ENCODE measurements around the gene ARL11. TPM values are rescaled to one million over a fixed set of nuclear protein-coding genes. Genes with fewer than 3 reads are reported as not detected.

ARL11 gene
- total and polyA plus RNA-seq, 3 donors from 2014 or later, result 0.25 to 0.62 (median 0.47) TPM

DNA sequence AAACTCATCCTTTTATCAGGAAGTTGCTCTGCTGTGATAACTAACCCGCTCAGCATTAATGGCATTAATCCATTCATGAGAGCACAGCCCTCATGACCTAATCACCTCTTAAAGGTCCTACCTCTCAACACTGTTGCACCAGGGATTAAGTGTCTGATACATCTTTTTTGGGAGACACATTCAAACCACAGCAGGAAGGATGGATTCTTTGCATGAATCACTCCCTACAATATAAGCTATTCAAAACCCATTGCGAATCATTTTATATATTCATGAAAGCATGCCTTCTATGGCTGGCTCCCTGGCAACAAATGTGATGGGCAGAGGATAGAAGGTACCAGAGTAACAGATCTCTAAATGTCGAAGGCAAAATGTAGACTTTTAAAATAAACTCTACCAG lies 27.6 kb downstream of the ARL11 start:
- H3K27ac ChIP-seq, result no peak overlapping the region
- H3K27me3 ChIP-seq, result no peaks in the 10 kb centered on the region
- intact Hi-C loops (cut with DNase I; ENCODE audit: low total_unique reads), result loop anchor here (10.0 kb wide), 1 partner anchor 189 kb away; no protein-coding TSS in a partner anchor
- no peak for DNase-seq
- no peaks in the 10 kb centered on the region for H3K36me3 ChIP-seq (ENCODE audit: low read depth, missing control alignments)
- H3K4me1 ChIP-seq, result no peaks in the 10 kb centered on the region
- H3K4me3 ChIP-seq, result no peak overlapping the region
- no peak for TF ChIP-seq POLR2A (IDR thresholded peaks at IDR 0.05)
- TF ChIP-seq, protein P1, sequence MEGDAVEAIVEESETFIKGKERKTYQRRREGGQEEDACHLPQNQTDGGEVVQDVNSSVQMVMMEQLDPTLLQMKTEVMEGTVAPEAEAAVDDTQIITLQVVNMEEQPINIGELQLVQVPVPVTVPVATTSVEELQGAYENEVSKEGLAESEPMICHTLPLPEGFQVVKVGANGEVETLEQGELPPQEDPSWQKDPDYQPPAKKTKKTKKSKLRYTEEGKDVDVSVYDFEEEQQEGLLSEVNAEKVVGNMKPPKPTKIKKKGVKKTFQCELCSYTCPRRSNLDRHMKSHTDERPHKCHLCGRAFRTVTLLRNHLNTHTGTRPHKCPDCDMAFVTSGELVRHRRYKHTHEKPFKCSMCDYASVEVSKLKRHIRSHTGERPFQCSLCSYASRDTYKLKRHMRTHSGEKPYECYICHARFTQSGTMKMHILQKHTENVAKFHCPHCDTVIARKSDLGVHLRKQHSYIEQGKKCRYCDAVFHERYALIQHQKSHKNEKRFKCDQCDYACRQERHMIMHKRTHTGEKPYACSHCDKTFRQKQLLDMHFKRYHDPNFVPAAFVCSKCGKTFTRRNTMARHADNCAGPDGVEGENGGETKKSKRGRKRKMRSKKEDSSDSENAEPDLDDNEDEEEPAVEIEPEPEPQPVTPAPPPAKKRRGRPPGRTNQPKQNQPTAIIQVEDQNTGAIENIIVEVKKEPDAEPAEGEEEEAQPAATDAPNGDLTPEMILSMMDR (IDR thresholded peaks at IDR 0.05), result no peak
- H3K9me3 ChIP-seq, result no peaks in the 10 kb centered on the region
- WGBS, 2 donors, result 81 to 83% methylated on average over 3 of the region's 3 CpGs

DNA sequence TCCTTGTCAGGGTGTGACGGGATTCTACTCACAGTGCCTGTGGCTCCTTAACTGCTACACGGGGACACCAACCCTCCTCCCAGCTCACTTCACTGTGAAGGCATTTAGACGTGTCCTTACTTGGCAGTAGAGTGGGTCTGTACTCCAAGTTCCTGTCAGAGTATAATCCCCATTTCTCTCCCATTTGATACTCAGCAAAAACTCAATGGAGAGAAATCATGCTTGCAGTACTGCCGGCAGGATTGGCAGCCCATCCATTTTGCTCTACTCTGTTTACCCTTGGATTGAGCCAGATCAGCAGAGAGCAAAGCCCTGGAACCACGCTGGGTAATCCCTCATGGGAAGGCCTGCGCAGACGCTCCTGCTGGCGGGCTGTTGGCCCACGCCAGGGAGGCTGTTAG lies 28.9 kb downstream of the ARL11 start:
- DNase-seq, result no peak
- WGBS, 2 donors, result 57 to 62% methylated on average over 9 of the region's 9 CpGs
- no peak overlapping the region for H3K27ac ChIP-seq

DNA sequence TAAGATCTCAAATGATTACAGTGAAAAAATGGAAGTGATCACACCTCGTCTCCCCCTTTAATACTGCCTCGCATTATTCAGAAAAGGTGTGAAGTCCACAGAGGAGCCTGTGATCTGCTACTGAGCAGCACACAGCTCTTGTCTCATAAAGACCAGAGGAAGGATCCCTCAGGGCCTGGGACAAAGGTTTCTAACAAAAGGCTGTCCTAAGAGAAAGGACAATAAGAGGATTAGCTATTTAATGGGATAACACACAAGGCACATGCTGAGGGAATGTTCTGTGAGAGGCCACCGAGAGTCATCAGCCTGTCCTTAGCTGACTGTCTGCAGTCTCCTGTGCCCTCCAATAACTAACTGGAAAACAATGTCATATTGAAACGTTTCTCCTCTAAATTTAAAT lies 36.3 kb downstream of the ARL11 start:
- WGBS, 2 donors, result 76 to 87% methylated on average over 4 of the region's 4 CpGs
- intact Hi-C loops (cut with DNase I; ENCODE audit: low total_unique reads), result no loop called here
- H3K36me3 ChIP-seq (ENCODE audit: low read depth, missing control alignments), result no peaks in the 10 kb centered on the region

More for the DNA sequence above, 28.9 kb downstream of the ARL11 start:
- intact Hi-C loops (cut with DNase I; ENCODE audit: low total_unique reads), result loop anchor here (10.0 kb wide), 1 partner anchor 188 kb away; no protein-coding TSS in a partner anchor
- H3K9me3 ChIP-seq, result no peaks in the 10 kb centered on the region
- no peak for TF ChIP-seq POLR2A (IDR thresholded peaks at IDR 0.05)
- TF ChIP-seq, protein P1 (IDR thresholded peaks at IDR 0.05), result no peak
- H3K36me3 ChIP-seq (ENCODE audit: low read depth, missing control alignments), result no peaks in the 10 kb centered on the region
- H3K4me1 ChIP-seq, result no peaks in the 10 kb centered on the region
- H3K4me3 ChIP-seq, result peak overlapping the region in 1 of 2 donors; percentile 6
- H3K27me3 ChIP-seq, result no peaks in the 10 kb centered on the region

DNA sequence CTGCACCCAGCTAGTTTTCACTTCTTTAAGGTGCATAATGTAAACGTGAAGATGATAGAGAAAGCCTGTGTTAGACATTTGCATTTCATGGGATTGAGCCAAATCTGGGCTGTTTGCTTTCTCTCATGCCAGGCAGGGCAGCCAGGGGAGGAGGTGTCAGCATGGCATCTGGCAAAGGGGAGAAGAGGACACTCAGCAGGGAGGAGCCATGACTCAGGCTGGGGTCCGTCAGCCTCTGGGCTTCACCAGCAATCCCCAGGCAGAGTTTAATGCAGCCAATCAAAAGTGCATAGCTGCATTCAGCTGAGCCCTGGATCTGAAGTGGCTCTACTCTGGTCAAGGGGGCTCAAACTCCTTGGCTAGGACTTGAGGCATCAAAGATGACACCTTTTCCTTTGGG lies 39.5 kb downstream of the ARL11 start:
- no peak for DNase-seq
- H3K27ac ChIP-seq, result no peak overlapping the region
- no peaks in the 10 kb centered on the region for H3K27me3 ChIP-seq
- WGBS, 2 donors, result 86 to 89% methylated on average over 1 to 2 of the region's 2 CpGs
- no peaks in the 10 kb centered on the region for H3K4me1 ChIP-seq
- no peaks in the 10 kb centered on the region for H3K9me3 ChIP-seq
- no peak overlapping the region for H3K4me3 ChIP-seq
- TF ChIP-seq, protein P1 (IDR thresholded peaks at IDR 0.05), result no peak
- no peak for TF ChIP-seq POLR2A (IDR thresholded peaks at IDR 0.05)
- H3K36me3 ChIP-seq (ENCODE audit: low read depth, missing control alignments), result no peaks in the 10 kb centered on the region
- intact Hi-C loops (cut with DNase I; ENCODE audit: low total_unique reads), result no loop called here

More for the DNA sequence above, 36.3 kb downstream of the ARL11 start:
- Histone ChIP-seq H3K4me3 (no peak overlapping the region), H3K27ac (no peak overlapping the region), H3K9me3 (no peaks in the 10 kb centered on the region), H3K4me1 (no peaks in the 10 kb centered on the region), H3K27me3 (no peaks in the 10 kb centered on the region)
- DNase-seq, result no peak
- TF ChIP-seq, protein P1 (IDR thresholded peaks at IDR 0.05), result no peak
- TF ChIP-seq POLR2A (IDR thresholded peaks at IDR 0.05), result no peak

DNA sequence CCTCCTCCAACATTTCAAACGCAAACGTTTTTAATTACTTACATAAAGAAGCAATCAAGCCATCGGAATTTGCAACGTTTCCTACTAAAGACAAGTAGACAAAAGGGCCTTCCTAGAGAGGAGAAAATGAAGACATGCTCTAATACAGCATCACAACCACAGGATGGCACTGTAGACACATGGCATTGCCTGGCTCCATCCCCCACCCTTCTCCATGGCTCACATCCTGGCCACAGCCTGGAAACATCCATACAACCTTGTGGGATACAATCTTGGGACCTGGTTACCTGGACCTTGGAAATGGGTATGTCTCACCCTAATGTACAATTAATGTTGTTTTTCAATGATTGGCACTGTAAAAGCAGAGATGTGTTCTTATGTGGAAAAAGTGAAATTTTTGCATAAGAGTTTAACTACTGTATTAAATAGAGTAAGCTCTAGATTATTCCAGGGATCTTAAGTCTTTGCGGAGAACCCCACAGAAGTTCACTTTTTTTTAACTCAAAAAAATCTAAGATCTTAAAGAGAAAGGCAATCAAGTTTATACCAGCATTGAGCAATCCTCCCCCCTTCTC lies 41.5 kb downstream of the ARL11 start:
- no peak for TF ChIP-seq POLR2A (IDR thresholded peaks at IDR 0.05)
- TF ChIP-seq, protein P1 (IDR thresholded peaks at IDR 0.05), result peak in 2 of 3 experiments; percentile 17 to 40
- DNase-seq, result peak; percentile 70
- Histone ChIP-seq H3K9me3 (no peaks in the 10 kb centered on the region), H3K4me1 (no peaks in the 10 kb centered on the region), H3K27me3 (no peaks in the 10 kb centered on the region), H3K4me3 (no peak overlapping the region), H3K36me3 (ENCODE audit: low read depth, missing control alignments) (no peaks in the 10 kb centered on the region), H3K27ac (no peak overlapping the region)
- intact Hi-C loops (cut with DNase I; ENCODE audit: low total_unique reads), result no loop called here
- 60 to 62% methylated on average over 5 of the region's 5 CpGs for WGBS, 2 donors

Measured in testis (tissue), 3 donors.